CD4-positive, alpha-beta T cell (primary cell): Measurements from ENCODE around the gene USP17L22. TPM values are rescaled to one million over a fixed set of nuclear protein-coding genes. Genes with fewer than 3 reads are reported as not detected.
"Not testable (repeated sequence)": the region's sequence is repeated elsewhere in the genome, so short reads cannot be mapped to it uniquely, and the experiment has no call there.

Source experiments
- ATAC-seq: fragments of 200-7000 bp; cut with Tn5 transposase; one replicate; pipeline ENCODE4 v1.10.0; 2022; ENCODE audit warnings: mild to moderate bottlenecking; ENCODE audit not compliant: poor library complexity
- CTCF ChIA-PET: fragments of 350-600 bp; sonication (Branson Sonifier 250); formaldehyde crosslinking; loops from one replicate; lab custom pipeline; 2021; ENCODE audit warnings: antibody characterized with exemption, inconsistent platforms; lab: Charles Lee
- POLR2A ChIA-PET: fragments of 350-600 bp; sonication (Branson Sonifier 250); formaldehyde crosslinking; loops from one replicate; lab custom pipeline; 2021; ENCODE audit warnings: antibody characterized with exemption, inconsistent platforms; lab: Charles Lee
- DNase-seq, 14 experiments: peaks; one replicate each; pipeline ENCODE4 v3.0.0-alpha.2; 2013 to 2020; ENCODE audit warnings: mixed read lengths in 2 of 14
- H3K27ac ChIP-seq, 2 donors: one replicate each; pipeline versions ENCODE4 v1.5.1 to v1.7.0; 2013; ENCODE audit warnings: low read length in 2 of 2, low read depth in 1 of 2, mild to moderate bottlenecking in 1 of 2
- H3K27me3 ChIP-seq, 2 experiments: 1 replicate in 1 of 2; 2 replicates in 1 of 2; pipeline versions ENCODE4 v1.6.1 to v1.7.0; 2013; ENCODE audit warnings: low read length in 2 of 2, control low read depth in 1 of 2, mild to moderate bottlenecking in 1 of 2, moderate library complexity in 1 of 2; ENCODE audit not compliant: insufficient read depth in 2 of 2, control insufficient read depth in 1 of 2
- H3K36me3 ChIP-seq: one replicate; pipeline ENCODE4 v1.6.1; 2013; ENCODE audit warnings: low read length, control low read depth; ENCODE audit not compliant: insufficient read depth
- H3K4me1 ChIP-seq: one replicate; pipeline ENCODE4 v1.6.1; 2013; ENCODE audit warnings: low read length, control low read depth; ENCODE audit not compliant: insufficient read depth
- H3K4me3 ChIP-seq: one replicate; pipeline ENCODE4 v1.5.1; 2013; ENCODE audit warnings: mild to moderate bottlenecking, low read length, moderate library complexity
- H3K9me3 ChIP-seq, 2 experiments: 1 replicate in 1 of 2; 2 replicates in 1 of 2; pipeline versions ENCODE4 v1.6.1 to v1.7.0; 2013; ENCODE audit warnings: low read length in 2 of 2, mild to moderate bottlenecking in 2 of 2, control low read depth in 1 of 2, moderate library complexity in 1 of 2; ENCODE audit not compliant: control insufficient read depth in 1 of 2, insufficient read depth in 1 of 2
- H3K27ac Mint-ChIP-seq: one replicate; pipeline ENCODE4 v1.8.0; 2020; ENCODE audit warnings: mixed read lengths
- H3K27me3 Mint-ChIP-seq: one replicate; pipeline ENCODE4 v1.8.0; 2021; ENCODE audit warnings: mixed read lengths
- H3K36me3 Mint-ChIP-seq: one replicate; pipeline ENCODE4 v1.8.0; 2021; ENCODE audit warnings: low read depth, mixed read lengths
- H3K4me1 Mint-ChIP-seq: one replicate; pipeline ENCODE4 v1.8.0; 2021; ENCODE audit warnings: low read depth, mixed read lengths
- H3K4me3 Mint-ChIP-seq: one replicate; pipeline ENCODE4 v1.8.0; 2020; ENCODE audit warnings: mild to moderate bottlenecking, mixed read lengths
- H3K9me3 Mint-ChIP-seq: one replicate; pipeline ENCODE4 v1.8.0; 2020; ENCODE audit warnings: mixed read lengths
- intact Hi-C, 2 experiments: fragments of 100-400 bp; cut with DNase I in 1 of 2; cut with micrococcal nuclease in 1 of 2; formaldehyde crosslinking; loops; one replicate each; pipeline versions ENCODE4 v1.15.1 to v1.9.0; 2023 to 2025; cut with DNase I, micrococcal nuclease
- total RNA-seq, 174 experiments: library from RNA in 2 of 174; stranded (reverse) in 2 of 174; gene quantifications; one replicate each; pipeline ENCODE4 v1.2.3 and lab custom pipeline; 2021 to 2026

The USP17L22 gene
- total RNA-seq, 2 experiments from 2014 or later, result not detected

- H3K36me3 Mint-ChIP-seq, H3K27me3 ChIP-seq, H3K27ac ChIP-seq, ATAC-seq, H3K9me3 Mint-ChIP-seq, H3K9me3 ChIP-seq, POLR2A ChIA-PET, H3K27ac Mint-ChIP-seq, CTCF ChIA-PET, intact Hi-C loops, H3K4me1 ChIP-seq, H3K36me3 ChIP-seq, H3K4me1 Mint-ChIP-seq, H3K4me3 Mint-ChIP-seq, DNase-seq, H3K27me3 Mint-ChIP-seq, H3K4me3 ChIP-seq: not testable (repeated sequence)
These were observed 23.8 kb upstream of the USP17L22 start, which contains the start of gene USP17L17 for GRCh38 chr4:9243579-9243978. TSS of gene USP17L17 (plus strand) at chr4:9243879. CDS start at chr4:9243879, 0 bp downstream.

DNA sequence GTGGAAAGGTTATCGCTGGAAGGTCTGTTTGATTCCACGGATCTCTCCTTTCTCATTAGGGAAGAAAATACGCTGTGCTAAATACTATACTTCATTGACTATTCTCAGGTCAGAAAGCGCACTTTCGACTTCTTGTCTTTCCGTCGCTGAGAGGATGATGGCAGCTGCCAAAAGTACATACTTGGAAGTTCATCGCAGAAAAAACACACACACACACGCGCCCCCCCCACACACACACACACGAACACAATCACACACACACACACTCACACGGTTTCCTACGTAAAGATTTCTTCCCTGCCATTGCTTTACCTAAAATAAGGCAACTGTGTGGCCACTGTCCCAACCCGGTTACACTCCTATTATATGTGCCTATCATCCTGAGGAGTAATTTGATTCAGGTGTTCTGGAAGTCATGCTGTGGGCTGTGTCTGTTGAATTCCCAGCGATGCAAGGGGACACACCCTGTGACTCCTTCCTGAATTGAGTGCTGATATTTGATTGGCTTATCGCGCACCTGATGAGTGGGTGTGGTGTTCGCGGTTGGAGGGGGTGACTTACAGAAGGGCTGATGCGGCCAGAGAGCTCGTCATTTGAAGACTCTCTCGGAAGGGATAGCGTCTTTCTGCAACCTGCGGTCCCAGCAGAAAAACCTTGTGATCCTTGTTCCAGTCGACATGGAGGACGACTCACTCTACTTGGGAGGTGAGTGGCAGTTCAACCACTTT lies 19.3 kb upstream of the USP17L22 start, which contains the start of gene USP17L18:
USP17L18 (plus strand) TSS at position 678 of the 728 bp plus-strand sequence; CDS start at position 678, 0 bp downstream.
- ATAC-seq, H3K36me3 Mint-ChIP-seq, H3K27ac Mint-ChIP-seq, H3K4me3 Mint-ChIP-seq, H3K4me1 ChIP-seq, H3K27me3 Mint-ChIP-seq, H3K9me3 ChIP-seq, H3K9me3 Mint-ChIP-seq, H3K27me3 ChIP-seq, CTCF ChIA-PET, H3K36me3 ChIP-seq, H3K4me3 ChIP-seq, H3K27ac ChIP-seq, H3K4me1 Mint-ChIP-seq, POLR2A ChIA-PET, intact Hi-C loops: not testable (repeated sequence)
- DNase-seq, result peak in 5 of 14 experiments; percentile 0 to 33 (median 1)

DNA sequence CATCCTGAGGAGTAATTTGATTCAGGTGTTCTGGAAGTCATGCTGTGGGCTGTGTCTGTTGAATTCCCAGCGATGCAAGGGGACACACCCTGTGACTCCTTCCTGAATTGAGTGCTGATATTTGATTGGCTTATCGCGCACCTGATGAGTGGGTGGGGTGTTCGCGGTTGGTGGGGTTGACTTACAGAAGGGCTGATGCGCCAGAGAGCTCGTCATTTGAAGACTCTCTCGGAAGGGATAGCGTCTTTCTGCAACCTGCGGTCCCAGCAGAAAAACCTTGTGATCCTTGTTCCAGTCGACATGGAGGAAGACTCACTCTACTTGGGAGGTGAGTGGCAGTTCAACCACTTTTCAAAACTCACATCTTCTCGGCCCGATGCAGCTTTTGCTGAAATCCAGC lies 14.3 kb upstream of the USP17L22 start, which contains the start of gene USP17L19:
USP17L19 (plus strand) TSS at position 301 of the 400 bp plus-strand sequence; CDS start at position 301, 0 bp downstream.
- POLR2A ChIA-PET, CTCF ChIA-PET, H3K4me1 ChIP-seq, H3K27me3 ChIP-seq, H3K4me3 Mint-ChIP-seq, H3K9me3 Mint-ChIP-seq, H3K36me3 Mint-ChIP-seq, ATAC-seq, intact Hi-C loops, H3K4me3 ChIP-seq, H3K4me1 Mint-ChIP-seq, H3K27ac ChIP-seq, H3K9me3 ChIP-seq, H3K36me3 ChIP-seq, H3K27me3 Mint-ChIP-seq, DNase-seq, H3K27ac Mint-ChIP-seq: not testable (repeated sequence)

DNA sequence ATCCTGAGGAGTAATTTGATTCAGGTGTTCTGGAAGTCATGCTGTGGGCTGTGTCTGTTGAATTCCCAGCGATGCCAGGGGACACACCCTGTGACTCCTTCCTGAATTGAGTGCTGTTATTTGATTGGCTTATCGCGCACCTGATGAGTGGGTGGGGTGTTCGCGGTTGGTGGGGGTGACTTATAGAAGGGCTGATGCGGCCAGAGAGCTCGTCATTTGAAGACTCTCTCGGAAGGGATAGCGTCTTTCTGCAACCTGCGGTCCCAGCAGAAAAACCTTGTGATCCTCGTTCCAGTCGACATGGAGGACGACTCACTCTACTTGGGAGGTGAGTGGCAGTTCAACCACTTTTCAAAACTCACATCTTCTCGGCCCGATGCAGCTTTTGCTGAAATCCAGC lies 9.6 kb upstream of the USP17L22 start, which contains the start of gene USP17L20:
USP17L20 (plus strand) TSS at position 301 of the 400 bp plus-strand sequence; CDS start at position 301, 0 bp downstream.
- POLR2A ChIA-PET, DNase-seq, H3K4me3 Mint-ChIP-seq, CTCF ChIA-PET, intact Hi-C loops, H3K4me3 ChIP-seq, H3K27ac Mint-ChIP-seq, H3K27me3 ChIP-seq, H3K4me1 Mint-ChIP-seq, H3K9me3 ChIP-seq, H3K36me3 ChIP-seq, H3K36me3 Mint-ChIP-seq, ATAC-seq, H3K27ac ChIP-seq, H3K4me1 ChIP-seq, H3K9me3 Mint-ChIP-seq, H3K27me3 Mint-ChIP-seq: not testable (repeated sequence)

DNA sequence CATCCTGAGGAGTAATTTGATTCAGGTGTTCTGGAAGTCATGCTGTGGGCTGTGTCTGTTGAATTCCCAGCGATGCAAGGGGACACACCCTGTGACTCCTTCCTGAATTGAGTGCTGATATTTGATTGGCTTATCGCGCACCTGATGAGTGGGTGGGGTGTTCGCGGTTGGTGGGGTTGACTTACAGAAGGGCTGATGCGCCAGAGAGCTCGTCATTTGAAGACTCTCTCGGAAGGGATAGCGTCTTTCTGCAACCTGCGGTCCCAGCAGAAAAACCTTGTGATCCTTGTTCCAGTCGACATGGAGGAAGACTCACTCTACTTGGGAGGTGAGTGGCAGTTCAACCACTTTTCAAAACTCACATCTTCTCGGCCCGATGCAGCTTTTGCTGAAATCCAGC lies 4.8 kb upstream of the USP17L22 start, which contains the start of gene USP17L21:
USP17L21 (plus strand) TSS at position 301 of the 400 bp plus-strand sequence; CDS start at position 301, 0 bp downstream.
- H3K36me3 ChIP-seq, H3K27me3 ChIP-seq, POLR2A ChIA-PET, H3K27me3 Mint-ChIP-seq, H3K9me3 Mint-ChIP-seq, H3K4me1 Mint-ChIP-seq, H3K27ac ChIP-seq, CTCF ChIA-PET, H3K27ac Mint-ChIP-seq, ATAC-seq, intact Hi-C loops, H3K36me3 Mint-ChIP-seq, H3K4me3 ChIP-seq, H3K4me1 ChIP-seq, DNase-seq, H3K9me3 ChIP-seq, H3K4me3 Mint-ChIP-seq: not testable (repeated sequence)

- POLR2A ChIA-PET, H3K27ac Mint-ChIP-seq, H3K4me3 Mint-ChIP-seq, H3K4me1 ChIP-seq, H3K4me3 ChIP-seq, H3K27me3 Mint-ChIP-seq, H3K4me1 Mint-ChIP-seq, H3K27me3 ChIP-seq, CTCF ChIA-PET, H3K9me3 Mint-ChIP-seq, H3K36me3 ChIP-seq, H3K36me3 Mint-ChIP-seq, intact Hi-C loops, H3K27ac ChIP-seq, ATAC-seq, H3K9me3 ChIP-seq: not testable (repeated sequence)
- DNase-seq, result peak in 4 of 14 experiments; percentile 0 to 51 (median 14)
These were observed 4.3 kb downstream of the USP17L22 start for GRCh38 chr4:9271719-9272118.
